GM18868 (cell line): ENCODE measurements around the gene KIF18B.

Experiments
- ATAC-seq: cut with Tn5 transposase; IDR thresholded peaks from one replicate; pipeline ENCODE4 v1.9.1; 2021; ENCODE audit warnings: mild to moderate bottlenecking, moderate library complexity; ENCODE audit not compliant: unreplicated experiment

KIF18B gene

DNA sequence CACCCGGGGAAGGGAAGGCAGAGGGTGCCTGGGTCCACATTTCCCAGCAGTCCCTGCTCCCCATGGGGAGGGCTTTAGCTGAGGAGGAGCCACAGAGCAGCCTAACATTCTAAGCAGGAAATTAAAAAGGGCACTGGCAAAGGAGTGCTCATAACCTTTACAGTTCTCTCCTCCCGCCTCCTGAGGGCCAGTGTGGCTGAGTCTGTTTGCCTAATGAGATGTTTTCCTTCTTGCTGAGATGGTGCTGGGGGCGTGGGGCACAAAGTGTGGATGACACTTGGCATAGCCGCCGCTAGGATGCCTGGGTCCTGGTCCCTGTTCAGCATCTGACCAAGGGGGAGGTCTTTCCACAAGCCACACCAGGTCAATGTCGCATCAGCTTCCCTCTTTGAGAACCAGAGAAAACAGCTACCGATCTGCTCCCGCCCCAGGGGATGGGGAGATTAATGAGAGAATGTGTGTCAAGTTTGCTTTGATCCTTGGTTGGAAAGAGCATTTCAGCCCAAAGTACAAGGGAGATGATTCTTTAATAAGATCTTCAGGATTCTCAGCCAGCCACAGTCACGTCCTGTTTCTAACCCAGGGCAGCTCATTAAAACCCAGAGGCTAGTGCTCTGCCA, 5.8 kb downstream of the KIF18B start:
- no peak for ATAC-seq

DNA sequence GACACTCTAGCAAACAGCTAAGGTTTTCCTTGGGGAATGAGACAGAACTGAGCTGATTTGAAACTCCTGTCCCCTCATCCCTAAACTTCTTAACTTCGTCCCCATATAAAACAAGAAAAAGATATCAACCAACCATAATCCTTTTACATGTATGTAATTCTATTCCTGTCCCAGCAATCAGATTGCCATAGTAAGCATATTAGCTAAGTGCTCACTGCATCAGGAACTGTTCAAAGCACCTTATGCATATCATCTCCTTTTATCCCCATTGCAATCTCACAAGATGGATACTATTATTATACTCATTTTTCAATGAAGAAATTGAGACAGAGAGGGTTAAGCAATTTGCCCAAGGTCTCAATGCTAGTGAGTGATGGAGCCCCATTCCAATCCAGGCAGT, 6.8 kb downstream of the KIF18B start:
- no peak for ATAC-seq

DNA sequence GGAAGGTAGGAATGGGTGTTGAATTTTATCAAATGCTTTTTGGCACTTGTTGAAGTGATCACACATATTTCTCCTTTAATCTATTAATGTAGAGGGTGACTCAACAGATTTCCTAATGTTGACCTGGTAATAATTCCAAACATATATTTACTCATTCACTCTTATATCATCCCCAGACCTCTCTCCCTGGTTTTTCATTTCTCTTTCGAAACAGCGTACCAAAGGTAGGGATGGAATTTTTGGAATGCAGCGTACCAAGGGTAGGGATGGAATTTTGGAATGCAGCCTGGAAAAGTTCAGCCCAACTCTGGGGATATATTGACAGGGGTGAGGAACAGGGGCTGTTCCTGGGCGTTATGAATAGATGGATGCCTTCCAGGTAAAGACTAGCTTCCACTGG, 7.3 kb downstream of the KIF18B start:
- no peak for ATAC-seq

DNA sequence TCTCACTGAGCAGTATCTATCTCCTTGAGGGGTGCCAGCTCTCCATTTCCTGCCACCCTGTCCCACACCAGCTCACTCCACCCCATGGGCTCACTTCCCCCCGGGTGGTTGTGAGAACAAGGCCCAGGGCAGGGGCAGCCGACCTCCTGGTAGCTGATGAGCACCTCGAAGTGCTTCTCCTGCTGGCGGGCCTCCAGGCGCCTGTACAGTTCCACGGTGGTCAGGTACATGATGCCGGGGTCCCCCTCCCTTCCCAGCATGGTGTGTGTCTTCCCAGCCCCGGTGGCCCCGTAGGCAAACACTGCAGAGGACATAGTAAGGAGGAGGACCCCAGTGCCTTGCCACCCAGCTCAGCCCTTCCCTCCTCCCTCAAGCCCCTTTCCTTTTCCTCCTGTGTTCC, 12.5 kb downstream of the KIF18B start:
- no peak for ATAC-seq

DNA sequence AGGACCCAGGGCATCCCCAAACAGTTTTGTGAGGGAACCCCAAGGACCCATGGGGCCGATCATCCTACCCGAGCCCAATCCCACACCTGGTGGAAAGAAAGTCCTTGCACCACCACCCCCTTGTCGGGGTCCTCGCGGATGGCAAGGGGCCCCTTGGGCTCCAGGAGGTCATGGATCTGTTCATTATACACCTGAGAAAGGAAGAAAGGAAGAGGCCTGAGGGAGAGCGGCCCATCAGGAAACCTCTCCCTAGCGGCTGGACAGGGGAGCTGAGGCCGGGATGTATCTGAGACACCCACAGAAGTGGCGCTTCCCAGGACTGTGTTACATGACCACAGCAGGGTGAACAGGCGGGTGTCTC, 12.8 kb downstream of the KIF18B start:
- no peak for ATAC-seq

DNA sequence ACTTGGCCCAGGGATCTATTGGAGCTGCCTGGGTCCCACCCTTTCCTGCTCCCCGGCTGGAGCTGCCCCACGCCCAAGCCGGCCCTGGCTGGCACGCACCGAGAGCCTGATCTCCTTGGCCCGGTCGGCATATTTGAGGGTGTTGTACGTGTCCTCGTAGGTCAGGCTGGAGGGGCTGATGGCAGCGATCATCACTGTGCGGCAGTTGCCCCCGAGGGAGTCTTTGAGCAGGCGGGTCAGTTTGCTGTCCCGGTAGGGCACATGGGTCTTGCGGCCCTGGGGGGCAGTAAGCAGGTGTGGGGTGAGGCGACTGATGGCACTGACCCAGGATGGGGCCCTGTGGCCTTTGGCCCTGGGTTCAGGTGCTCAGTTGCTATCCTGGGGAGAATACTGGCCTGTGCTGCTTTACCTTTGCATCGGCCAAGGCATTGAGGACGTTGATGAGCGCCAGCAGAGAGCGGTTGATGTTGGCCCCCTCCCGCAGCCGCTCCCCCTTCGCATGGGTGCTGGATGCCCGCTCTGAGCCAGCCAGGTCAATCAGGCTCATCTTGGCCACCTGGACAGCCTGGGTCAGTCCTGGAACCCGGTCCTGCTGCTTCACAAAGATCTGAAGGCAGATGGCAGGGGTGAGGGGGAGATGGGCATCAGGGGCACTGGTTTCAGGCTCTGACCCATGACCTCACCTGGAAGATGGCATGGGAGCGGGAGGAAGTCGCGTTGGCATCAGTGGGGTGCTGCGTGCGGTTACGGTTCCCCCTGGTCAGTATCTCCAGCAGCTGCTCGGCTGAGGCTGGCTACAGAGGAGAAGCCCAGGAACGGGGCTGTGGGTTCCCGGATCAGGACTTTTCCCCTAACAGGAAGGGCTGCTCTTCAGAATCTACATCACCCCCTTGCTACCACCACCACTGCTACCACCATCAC, 13.5 kb downstream of the KIF18B start:
- no peak for ATAC-seq

DNA sequence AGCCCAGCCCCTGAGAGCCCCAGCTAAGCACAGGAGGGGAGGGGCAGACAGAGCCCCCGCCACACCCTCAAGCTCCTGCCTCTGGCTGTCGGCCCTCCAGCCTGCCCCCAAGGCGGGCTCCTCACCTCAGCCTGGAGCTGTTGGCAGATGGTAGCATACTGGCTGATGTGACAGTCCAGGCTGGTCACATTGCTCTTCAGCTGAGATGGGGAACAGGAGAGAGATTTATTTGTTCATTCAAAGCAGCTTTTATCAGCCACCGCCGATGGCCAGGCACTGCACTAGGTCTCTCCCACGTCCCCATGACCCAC, 14.8 kb downstream of the KIF18B start:
- no peak for ATAC-seq

DNA sequence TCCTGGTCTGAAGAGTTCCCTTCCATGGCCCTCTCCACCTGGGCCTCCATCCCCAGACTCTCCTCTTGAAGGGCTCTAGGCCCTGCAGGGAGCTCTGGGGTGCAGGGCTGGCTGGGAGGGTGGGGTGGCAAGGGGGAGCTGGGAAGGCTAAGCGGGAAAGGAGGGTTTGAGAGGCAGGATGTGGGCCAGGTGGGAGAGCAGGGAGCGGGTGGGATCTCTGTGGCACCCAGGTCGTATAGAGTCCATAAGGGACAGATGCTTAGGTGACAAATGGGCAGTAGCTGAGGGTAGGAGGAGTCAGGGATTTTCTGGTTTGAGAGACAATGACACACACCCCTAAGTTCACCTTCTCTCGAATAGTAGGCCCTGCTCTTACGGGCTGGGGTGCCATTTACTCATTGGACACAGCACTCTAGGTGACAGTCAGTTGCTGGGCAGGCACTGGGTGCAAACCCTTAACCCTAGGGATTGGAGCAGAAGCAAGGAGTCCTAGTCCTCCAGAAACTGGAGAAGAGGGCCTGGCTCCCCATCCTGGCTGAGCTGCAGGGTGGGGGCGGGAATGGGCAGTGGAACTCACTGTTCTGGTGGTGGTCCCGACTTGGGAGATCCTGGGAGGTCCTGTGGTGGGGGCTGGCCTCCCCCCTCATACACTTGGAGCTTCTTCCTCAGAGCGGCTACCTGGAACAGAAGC, 15.3 kb downstream of the KIF18B start:
- ATAC-seq, result no peak

DNA sequence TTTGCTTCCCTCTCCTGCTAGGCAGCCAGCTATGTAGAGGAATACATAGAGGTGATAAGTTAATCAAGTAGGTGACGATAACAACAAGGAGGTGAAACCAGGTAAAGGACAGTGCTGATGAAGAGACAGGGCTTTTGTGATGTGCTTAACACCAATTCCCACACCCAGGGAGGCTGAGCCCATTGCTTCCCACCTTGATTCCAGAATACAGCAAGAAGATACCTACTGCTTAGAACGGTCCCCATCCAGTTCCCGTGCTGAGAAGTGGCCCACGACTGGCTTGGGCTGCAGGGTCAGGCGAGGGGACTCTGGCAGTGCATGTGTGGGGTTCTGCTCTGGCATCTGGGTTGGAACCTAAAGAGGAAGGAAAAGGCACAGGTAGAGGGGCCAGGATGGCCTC, 16.2 kb downstream of the KIF18B start:
- ATAC-seq, result no peak

DNA sequence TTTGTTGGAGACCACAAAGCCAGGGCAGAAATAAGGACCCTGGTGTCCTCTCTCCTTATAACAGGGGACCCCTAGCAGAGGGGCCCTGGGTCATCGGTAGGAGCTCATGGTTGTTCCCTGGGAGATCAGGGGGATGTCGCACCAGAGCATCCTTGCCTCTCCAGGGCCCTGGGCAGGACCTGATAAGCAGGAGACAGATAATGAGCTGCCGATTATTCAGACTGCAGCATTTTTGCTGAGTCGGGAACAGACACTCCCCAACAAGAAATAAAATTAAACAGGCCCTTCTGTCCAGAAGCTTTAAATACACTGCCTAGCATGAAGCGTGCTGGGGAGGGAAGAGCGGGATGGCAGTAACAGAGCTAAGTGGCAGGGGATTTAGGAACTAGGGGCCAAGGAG, 16.9 kb downstream of the KIF18B start:
- no peak for ATAC-seq

DNA sequence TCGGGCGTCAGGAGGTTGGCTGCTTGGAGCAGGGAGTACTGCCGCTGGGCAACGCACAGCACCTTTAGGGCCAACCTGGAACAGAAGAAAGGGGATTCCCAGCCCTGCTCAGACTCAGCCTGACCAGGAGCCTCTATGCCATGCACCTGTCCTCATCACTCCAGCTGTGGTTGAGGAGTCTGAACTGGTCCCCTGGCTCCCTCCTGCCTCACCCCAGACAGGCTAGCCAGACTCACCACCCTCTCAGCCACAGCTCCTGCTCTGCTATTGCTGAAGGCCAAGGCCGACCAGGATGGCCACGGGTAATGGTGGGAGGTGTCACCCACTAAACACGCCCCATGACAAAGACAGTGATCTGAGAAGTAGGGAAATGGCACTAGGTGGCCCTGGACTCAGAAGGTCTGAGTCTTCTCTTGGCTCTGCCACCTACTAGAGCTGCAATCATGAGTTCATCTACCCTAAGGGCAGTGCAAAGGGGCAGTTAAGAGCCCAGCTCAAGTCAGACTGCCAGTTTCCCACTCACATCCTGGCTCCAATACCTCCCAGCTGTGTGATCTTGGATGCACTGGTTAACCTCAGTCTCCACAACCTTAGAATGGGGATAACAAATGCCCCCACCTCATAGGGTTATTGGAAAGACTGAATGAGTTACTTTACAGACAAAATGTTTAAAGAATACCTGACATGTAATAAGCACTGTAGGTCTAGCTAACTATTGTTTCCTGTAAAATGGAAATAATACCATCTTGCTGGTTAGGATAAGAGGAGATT, 18.4 kb downstream of the KIF18B start:
- no peak for ATAC-seq

DNA sequence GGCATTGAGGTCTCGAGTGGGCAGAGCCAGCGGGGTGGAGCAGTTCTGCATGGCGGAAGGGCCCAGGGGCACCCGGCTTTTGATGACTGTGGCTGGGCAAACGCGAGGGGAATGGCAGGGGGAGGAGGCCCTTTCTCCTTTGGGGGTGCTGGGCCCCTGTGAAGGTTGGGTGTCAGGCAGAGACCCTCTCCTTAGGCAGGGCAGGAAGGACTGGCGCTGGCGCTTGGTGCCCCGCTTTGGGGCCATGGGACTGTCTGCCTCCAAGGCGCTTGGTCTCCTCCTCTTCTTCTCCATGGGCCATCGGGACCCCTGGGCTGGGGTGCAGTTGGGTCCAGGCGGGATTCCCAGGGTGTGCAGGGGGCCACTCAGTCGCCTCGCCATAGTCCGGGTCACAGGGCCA, 19.4 kb downstream of the KIF18B start:
- no peak for ATAC-seq

DNA sequence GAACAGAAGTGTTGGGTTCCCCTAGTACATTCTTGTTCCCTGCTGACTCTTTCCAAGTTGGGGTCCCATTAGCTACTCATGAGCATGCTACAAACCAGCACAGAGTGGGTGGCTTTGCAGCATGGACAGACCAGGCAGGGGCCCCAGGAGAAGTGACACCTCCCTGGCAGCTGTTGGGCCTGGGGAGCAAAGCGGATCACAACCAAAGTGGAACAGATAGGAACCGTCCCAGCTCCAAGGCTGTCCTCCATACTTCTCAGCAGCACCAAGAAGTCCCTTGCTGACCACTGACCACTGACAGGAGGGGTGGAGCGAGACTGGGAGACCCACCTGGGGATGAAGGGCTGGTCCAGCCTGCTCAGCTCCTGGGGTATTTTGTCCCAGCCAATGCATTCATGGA, 19.9 kb downstream of the KIF18B start:
- no peak for ATAC-seq

DNA sequence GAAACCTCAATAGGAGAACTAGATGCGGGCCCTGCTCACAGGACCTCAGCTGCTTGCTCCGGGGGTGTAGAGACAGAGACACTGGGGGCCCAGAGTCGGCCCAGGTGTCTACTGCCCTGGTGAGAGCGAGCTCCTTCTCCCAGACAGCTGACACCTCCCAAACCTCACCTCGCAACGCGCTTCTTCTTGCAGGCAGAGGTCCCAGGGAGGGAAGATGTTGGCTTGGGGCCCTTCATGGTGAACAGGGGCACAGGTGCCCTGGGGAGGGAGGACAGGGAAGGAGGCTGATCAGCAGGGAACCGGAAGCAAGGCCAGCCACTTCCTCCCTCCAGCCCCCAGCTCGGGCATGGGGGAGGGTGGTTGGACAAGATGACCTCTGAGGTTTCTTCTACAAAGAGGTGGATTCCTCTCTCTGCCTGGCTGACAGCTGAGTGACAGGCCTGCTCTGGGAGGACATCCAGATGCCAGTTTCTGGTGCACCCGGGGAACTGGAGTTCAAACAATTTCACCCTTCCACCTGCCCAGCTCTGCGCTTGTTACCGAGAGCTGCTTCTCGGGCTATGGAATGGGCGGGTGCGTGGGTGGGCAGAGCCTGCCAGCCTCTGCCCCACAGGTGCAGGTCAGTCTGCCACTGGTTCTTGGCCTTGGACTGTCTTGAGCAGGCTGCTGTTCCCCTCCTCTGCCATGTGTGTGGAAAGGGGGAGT, 20.6 kb downstream of the KIF18B start:
- ATAC-seq, result no peak

DNA sequence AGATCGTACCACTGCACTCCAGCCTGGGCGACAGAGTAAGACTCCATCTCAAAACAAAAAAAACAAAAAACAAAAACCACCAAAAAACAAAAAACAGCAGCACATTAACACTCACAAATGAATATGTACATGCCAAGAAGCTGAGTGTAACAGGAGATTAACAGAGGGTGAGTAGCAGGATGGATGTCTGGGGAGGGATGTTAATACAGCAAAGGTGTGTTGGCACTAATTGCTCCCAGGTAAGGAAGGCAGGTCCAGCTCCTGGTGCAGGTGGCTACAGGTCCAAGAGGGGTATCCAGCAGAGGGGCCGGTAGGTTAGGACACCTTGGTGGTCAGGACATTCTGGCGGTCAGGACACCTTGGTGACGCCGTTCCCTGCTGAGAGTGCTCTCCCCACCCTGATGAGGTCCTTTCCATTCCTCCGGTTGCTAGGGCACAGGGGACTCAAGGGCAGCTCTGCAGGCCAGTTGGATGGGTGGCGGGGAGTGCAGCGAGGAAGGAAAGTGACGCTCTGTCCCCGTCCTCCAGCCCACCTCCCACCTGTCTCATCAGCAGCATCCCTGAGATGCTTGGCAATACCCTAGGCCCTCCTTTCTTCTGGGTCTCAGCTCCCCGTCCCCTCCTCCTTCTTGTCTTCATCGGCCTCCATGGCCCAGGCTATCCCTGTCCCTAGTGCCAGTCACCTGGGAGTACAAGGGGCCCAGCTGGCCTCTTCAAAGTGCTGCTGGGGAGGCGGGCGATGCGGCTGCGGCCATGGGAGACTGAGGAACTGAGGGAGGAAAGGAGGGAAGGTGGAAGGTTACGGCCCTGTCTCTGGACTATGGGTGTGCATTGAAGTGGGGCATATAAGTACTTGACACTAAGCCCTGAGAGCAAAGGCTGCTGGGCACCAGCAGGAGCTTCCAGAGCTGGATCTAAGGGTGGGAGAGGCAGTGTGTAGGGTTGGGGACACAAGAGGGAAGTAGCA, 21.6 kb downstream of the KIF18B start:
- no peak for ATAC-seq

DNA sequence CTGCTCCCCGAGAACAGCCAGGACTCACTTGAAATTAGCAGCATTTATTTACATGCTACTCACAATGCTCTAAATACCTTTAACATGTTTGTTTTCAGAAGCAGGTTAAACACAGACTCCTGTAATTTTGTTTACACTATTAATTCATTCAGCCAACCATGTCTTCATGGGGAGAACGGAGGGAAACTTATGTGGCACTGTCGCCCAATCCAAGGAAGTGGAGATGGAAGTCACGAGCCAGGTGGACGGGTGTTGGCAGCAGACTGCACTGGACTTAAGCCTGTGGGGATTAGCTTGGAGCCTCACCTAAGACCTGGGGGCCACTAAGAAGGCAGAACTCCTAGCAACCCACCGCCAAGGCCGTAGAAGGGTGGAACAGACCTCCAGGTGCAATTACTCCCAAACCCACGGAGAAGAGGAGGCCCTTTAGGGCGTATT, 23.4 kb downstream of the KIF18B start:
- no peak for ATAC-seq

DNA sequence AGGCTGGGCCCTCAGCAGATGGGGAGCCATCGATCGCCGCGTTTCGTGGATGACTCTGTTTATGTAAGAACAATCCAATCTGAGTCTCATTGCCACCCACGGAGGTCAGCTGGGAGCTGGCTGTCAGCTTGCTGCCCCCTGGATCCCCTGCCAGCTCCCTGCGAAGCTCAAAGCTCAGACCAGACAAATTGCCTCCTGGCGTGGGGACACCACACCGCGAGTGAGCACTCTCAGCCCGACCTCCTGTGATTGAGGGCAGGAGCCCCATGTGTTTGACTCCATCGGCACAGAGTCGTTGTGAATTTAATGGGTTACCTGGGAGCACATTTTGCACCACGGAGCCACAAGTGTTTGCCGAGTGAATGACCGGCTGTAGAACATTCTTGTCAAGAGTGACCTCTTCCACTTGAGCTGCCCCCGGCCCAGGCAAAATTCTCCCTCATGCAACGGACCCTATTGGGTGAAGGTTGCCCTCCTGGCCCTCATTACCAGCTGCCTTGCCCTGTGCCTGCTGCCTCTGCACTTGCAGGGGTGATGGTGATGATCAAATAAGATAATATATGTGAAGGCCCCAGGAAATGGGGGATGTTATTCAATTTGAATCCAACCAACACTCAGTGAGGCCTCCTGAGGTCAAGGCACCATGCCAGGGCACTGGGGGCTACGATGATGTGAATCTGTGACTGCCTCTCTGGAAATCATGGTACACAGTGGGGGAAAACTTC, 24.7 kb downstream of the KIF18B start:
- no peak for ATAC-seq

DNA sequence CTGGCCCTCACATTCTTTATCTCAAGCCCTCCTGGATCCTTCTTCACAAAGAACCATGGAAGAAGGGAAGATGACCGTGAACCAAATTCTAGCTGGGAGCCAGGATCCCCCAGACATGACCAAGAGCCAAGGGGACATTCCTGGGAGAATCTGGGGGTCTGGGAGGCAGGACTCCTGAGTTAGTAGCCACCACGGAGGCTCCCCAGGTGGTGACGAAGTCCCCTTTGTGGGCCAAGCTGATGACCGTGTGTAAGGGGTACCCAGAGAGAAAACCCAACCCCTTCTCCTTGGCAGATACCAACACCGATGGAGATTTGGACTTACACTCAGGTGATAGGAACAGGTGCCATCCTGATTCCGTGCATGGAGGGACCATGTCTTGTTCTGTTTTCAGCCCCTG, 25.4 kb downstream of the KIF18B start:
- ATAC-seq, result no peak
